MCF 10A (cell line): ENCODE results near the gene HRNR. TPM values are rescaled to one million over a fixed set of nuclear protein-coding genes. Genes with fewer than 3 reads are reported as not detected.
A peak's percentile ranks its signal among the peaks of the same experiment; 100 is the strongest.

Experiments
- BruUV-seq: library from RNA; stranded (reverse); fragments of 400-500 nt; replicated peaks from 2 replicates; lab custom pipeline; 2021; lab: Mats Ljungman, UMichigan
- CTCF ChIA-PET: fragments of 300-600 bp; sonication (Branson Sonifier 250); formaldehyde crosslinking; extraction: SDS; loops from one replicate; lab custom pipeline; 2021; ENCODE audit warnings: antibody characterized with exemption, inconsistent platforms; lab: Yijun Ruan, JAX
- POLR2A ChIA-PET: fragments of 300-600, 350-650 bp; sonication (Branson Sonifier 250); formaldehyde crosslinking; extraction: SDS; loops from one replicate; lab custom pipeline; 2020; ENCODE audit warnings: antibody characterized with exemption, inconsistent platforms; lab: Yijun Ruan, JAX
- DNase-seq: peaks from one replicate; pipeline ENCODE4 v3.0.0-alpha.2; 2018; ENCODE audit not compliant: unreplicated experiment
- H3K27ac Mint-ChIP-seq: one replicate; pipeline ENCODE4 v1.8.0; 2022; ENCODE audit warnings: mild to moderate bottlenecking, low read depth, mixed read lengths; ENCODE audit not compliant: unreplicated experiment
- H3K27me3 Mint-ChIP-seq: one replicate; pipeline ENCODE4 v1.8.0; 2022; ENCODE audit warnings: mixed read lengths; ENCODE audit not compliant: insufficient read depth, unreplicated experiment
- H3K36me3 Mint-ChIP-seq: one replicate; pipeline ENCODE4 v1.8.0; 2022; ENCODE audit warnings: mild to moderate bottlenecking, moderate library complexity, mixed read lengths; ENCODE audit not compliant: insufficient read depth, unreplicated experiment
- H3K4me1 Mint-ChIP-seq: one replicate; pipeline ENCODE4 v1.8.0; 2022; ENCODE audit warnings: mixed read lengths; ENCODE audit not compliant: insufficient read depth, unreplicated experiment
- H3K4me3 Mint-ChIP-seq: one replicate; pipeline ENCODE4 v1.8.0; 2022; ENCODE audit warnings: mild to moderate bottlenecking, moderate library complexity, mixed read lengths; ENCODE audit not compliant: unreplicated experiment
- H3K9me3 Mint-ChIP-seq: one replicate; pipeline ENCODE4 v1.8.0; 2022; ENCODE audit warnings: mixed read lengths; ENCODE audit not compliant: unreplicated experiment
- CTCF ChIP-seq: fragments of 200-600 bp; IDR thresholded peaks from one replicate; pipeline ENCODE4 v1.8.0; 2022; ENCODE audit warnings: antibody characterized with exemption, mild to moderate bottlenecking; ENCODE audit not compliant: unreplicated experiment
- intact Hi-C: fragments of 100-400 bp; cut with micrococcal nuclease; formaldehyde crosslinking; loops from 2 replicates; pipeline ENCODE4 v1.14.1; 2022
- total RNA-seq: library from RNA; stranded (reverse); gene quantifications from 2 replicates; pipeline ENCODE4 v1.2.3, GENCODE V29; 2022

The HRNR gene
- total RNA-seq, 1 experiment from 2014 or later, result not detected

- no peaks in the 10 kb centered on the region for H3K36me3 Mint-ChIP-seq
- no peak for TF ChIP-seq CTCF
- no peaks in the 10 kb centered on the region for H3K9me3 Mint-ChIP-seq
These were observed 23.3 kb upstream of the HRNR start for GRCh38 chr1:152247316-152247715.

GRCh38 chr1:152244576-152245273 is 20.7 kb upstream of the HRNR start:
- CTCF ChIA-PET, result interaction anchor here (0.7 to 7.8 kb wide), 4 partner anchors 17 to 103 kb away, joined by 4 to 42 read pairs (median 5); no protein-coding TSS in a partner anchor
- peaks cover 6% of the 10 kb centered on the region for H3K4me1 Mint-ChIP-seq
- POLR2A ChIA-PET, result interaction anchor here (0.9 to 3.4 kb wide), 5 partner anchors 8 to 197 kb away, joined by 3 to 16 read pairs (median 4); no protein-coding TSS in a partner anchor
- TF ChIP-seq CTCF, result no peak
- H3K4me3 Mint-ChIP-seq, result no peak overlapping the region
- H3K27ac Mint-ChIP-seq, result no peak overlapping the region
- intact Hi-C loops, result no loop called here
- no peaks in the 10 kb centered on the region for H3K9me3 Mint-ChIP-seq
- no TSS peak for BruUV-seq
- H3K27me3 Mint-ChIP-seq, result no peaks in the 10 kb centered on the region
- no peaks in the 10 kb centered on the region for H3K36me3 Mint-ChIP-seq
- peak; percentile 24 for DNase-seq

More at GRCh38 chr1:152247316-152247715, 23.3 kb upstream of the HRNR start:
- no peak overlapping the region for H3K4me3 Mint-ChIP-seq
- H3K27ac Mint-ChIP-seq, result no peak overlapping the region
- H3K27me3 Mint-ChIP-seq, result no peaks in the 10 kb centered on the region
- no peak for DNase-seq
- intact Hi-C loops, result no loop called here
- peaks cover 15% of the 10 kb centered on the region for H3K4me1 Mint-ChIP-seq
- ChIA-PET POLR2A (no interaction called here), CTCF (interaction anchor here (0.5 to 1.3 kb wide), 3 partner anchors 63 to 1393 kb away, joined by 3 to 5 read pairs (median 4); no protein-coding TSS in a partner anchor)
- no TSS peak for BruUV-seq

- H3K9me3 Mint-ChIP-seq, result no peaks in the 10 kb centered on the region
- no peak for TF ChIP-seq CTCF
These were observed 13.1 kb upstream of the HRNR start for GRCh38 chr1:152237093-152237492.

GRCh38 chr1:152228831-152229230 is 4.8 kb upstream of the HRNR start:
- intact Hi-C loops, result loop anchor here (10.0 kb wide), 1 partner anchor 116 kb away; no protein-coding TSS in a partner anchor
- Mint-ChIP-seq H3K36me3 (no peaks in the 10 kb centered on the region), H3K4me3 (no peak overlapping the region), H3K4me1 (peaks cover 17% of the 10 kb centered on the region), H3K9me3 (no peaks in the 10 kb centered on the region), H3K27me3 (no peaks in the 10 kb centered on the region), H3K27ac (no peak overlapping the region)
- peak; percentile 62 for DNase-seq
- CTCF ChIA-PET, result interaction anchor here (0.6 to 7.9 kb wide), 14 partner anchors 14 to 1510 kb away, joined by 3 to 124 read pairs (median 6); no protein-coding TSS in a partner anchor
- POLR2A ChIA-PET, result interaction anchor here (0.8 to 4.4 kb wide), 9 partner anchors 10 to 231 kb away, joined by 3 to 22 read pairs (median 4); no protein-coding TSS in a partner anchor
- no peak for TF ChIP-seq CTCF
- no TSS peak for BruUV-seq

More at GRCh38 chr1:152237093-152237492, 13.1 kb upstream of the HRNR start:
- Mint-ChIP-seq H3K27ac (no peak overlapping the region), H3K4me3 (no peak overlapping the region), H3K27me3 (no peaks in the 10 kb centered on the region), H3K36me3 (no peaks in the 10 kb centered on the region), H3K4me1 (no peaks in the 10 kb centered on the region)
- DNase-seq, result no peak
- CTCF ChIA-PET, result interaction anchor here (0.6 kb wide), 1 partner anchor 150 kb away, joined by 3 read pairs; no protein-coding TSS in a partner anchor
- BruUV-seq, result no TSS peak
- intact Hi-C loops, result no loop called here
- POLR2A ChIA-PET, result no interaction called here
